A673 (cell line): ENCODE data around the gene ARSB.
A peak's percentile ranks its signal among the peaks of the same experiment; 100 is the strongest.

Experiments
- EZH2 ChIP-seq: fragments of 200-600 bp; sonication (generic); IDR thresholded peaks from 2 replicates; pipeline ENCODE4 v1.6.1; 2017; ENCODE audit warnings: borderline replicate concordance, low read depth, mild to moderate bottlenecking, mixed read lengths, antibody characterized with exemption, low read length; ENCODE audit not compliant: poor library complexity, severe bottlenecking
- TF ChIP-seq, protein P1 (sequence below): fragments of 300-800, 200-600 bp; sonication (generic); conservative IDR thresholded peaks from 2 replicates; pipeline ENCODE4 v1.5.1; 2017; ENCODE audit warnings: low read depth, mild to moderate bottlenecking, antibody characterized with exemption, low read length, moderate library complexity, mixed read lengths

DNA sequence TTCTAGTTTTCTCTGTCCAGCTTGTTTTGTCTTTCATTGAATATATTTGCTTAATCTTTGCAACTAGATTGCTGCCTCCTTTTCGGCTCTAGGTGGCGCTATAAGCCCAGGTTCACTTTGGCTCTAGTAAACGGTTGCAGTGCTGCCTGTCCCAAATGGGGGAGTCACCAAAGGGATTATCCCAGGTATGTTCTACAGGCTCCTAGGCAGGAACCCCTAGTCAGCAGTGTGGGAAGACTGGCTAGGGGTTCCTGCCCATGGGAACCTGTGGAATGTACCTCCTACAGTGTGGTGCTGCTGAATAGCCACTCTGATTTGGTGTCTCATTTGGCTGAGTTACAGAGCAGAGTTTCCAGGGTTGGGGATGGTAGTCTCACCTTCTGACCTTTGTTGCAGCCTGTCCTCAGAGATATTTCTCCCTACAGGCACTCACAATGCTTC lies 85.2 kb downstream of the ARSB start:
- TF ChIP-seq, protein P1, sequence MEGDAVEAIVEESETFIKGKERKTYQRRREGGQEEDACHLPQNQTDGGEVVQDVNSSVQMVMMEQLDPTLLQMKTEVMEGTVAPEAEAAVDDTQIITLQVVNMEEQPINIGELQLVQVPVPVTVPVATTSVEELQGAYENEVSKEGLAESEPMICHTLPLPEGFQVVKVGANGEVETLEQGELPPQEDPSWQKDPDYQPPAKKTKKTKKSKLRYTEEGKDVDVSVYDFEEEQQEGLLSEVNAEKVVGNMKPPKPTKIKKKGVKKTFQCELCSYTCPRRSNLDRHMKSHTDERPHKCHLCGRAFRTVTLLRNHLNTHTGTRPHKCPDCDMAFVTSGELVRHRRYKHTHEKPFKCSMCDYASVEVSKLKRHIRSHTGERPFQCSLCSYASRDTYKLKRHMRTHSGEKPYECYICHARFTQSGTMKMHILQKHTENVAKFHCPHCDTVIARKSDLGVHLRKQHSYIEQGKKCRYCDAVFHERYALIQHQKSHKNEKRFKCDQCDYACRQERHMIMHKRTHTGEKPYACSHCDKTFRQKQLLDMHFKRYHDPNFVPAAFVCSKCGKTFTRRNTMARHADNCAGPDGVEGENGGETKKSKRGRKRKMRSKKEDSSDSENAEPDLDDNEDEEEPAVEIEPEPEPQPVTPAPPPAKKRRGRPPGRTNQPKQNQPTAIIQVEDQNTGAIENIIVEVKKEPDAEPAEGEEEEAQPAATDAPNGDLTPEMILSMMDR, result peak; percentile 94
- TF ChIP-seq EZH2, result no peak
